T-helper 2 cell treated with Interferon-gamma antibody and Interleukin-4, amounts not matched to agents 100 ng/mL and 5 ng/mL, for 36 hours (primary cell): Measurements from ENCODE around the gene TERB1. TPM values are rescaled to one million over a fixed set of nuclear protein-coding genes. Genes with fewer than 3 reads are reported as not detected.

Experiments used
- intact Hi-C: fragments of 100-400 bp; cut with micrococcal nuclease; formaldehyde crosslinking; loops from one replicate; pipeline ENCODE4 v1.15.1; 2023
- total RNA-seq: library from RNA; stranded (reverse); gene quantifications from 2 replicates; pipeline ENCODE4 v1.2.3, GENCODE V29; 2022

Gene TERB1
- total RNA-seq, 1 donor from 2014 or later, result 0.11 TPM

- intact Hi-C loops, result no loop called here
Measured at GRCh38 chr16:66712512-66712911, 88.9 kb downstream of the TERB1 start.

- intact Hi-C loops, result no loop called here
Measured at GRCh38 chr16:66711581-66711980, 89.8 kb downstream of the TERB1 start.

GRCh38 chr16:66706506-66706880 is 94.9 kb downstream of the TERB1 start:
- intact Hi-C loops, result no loop called here

DNA sequence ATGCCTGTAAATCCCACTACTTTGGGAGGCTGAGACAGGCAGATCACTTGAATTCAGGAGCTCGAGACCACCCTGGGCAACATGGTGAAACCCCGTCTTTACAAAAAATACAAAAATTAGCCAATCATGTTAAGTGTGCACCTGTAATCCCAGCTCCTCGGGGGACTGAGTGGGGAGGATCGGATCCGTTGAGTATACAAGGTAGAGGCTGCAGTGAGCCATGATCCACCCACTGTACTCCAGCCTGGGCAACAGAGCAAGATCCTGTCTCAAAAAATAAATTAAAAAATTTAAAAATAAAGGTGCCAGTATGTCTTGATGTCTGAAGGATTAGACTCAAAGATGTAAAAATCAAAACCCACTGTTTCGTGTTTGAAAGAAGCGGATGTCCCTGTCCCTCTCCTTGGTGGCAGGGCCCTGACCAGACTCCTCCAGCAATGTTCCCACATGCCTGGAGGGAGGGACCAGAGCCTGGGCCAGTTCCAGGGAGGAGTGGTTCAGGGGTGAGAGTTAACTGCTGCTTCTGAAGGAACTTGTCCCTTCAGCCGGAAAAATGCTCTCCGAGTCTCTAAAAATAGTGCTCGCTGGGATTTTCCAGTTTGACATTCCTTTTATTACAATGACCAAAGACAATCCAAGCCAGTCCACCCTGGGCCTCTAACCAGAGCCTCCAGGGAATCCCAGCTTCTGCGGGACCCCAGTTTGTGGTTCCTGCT is 95.4 kb downstream of the TERB1 start:
- intact Hi-C loops, result no loop called here

Other genes starting within 250 kb of the TERB1 start
- 140 and 144 TPM in 2 replicates for gene CKLF, start 249.0 kb downstream of the TERB1 start, total RNA-seq
- 14.5 and 17.9 TPM in 2 replicates for gene CMTM1, start 235.1 kb downstream of the TERB1 start, total RNA-seq
- 1.00 and 1.3 TPM in 2 replicates for gene CMTM2, start 222.1 kb downstream of the TERB1 start, total RNA-seq
- gene CMTM3, start 196.9 kb downstream of the TERB1 start, total RNA-seq, result 114 and 115 TPM in 2 replicates
- 0.80 and 1.0 TPM in 2 replicates for gene CMTM4, start 104.8 kb downstream of the TERB1 start, total RNA-seq
- 66.7 and 72.2 TPM in 2 replicates for gene DYNC1LI2, start 50.0 kb downstream of the TERB1 start, total RNA-seq
- 83.1 and 85.6 TPM in 2 replicates for gene NAE1, start 29.4 kb upstream of the TERB1 start, total RNA-seq
- 0.11 and 0.20 TPM in 2 replicates for gene CA7, start 42.8 kb upstream of the TERB1 start, total RNA-seq
- gene PDP2, start 78.9 kb upstream of the TERB1 start, total RNA-seq, result 20.1 and 25.0 TPM in 2 replicates
- not detected in 2 replicates for gene CDH16, start 117.3 kb upstream of the TERB1 start, total RNA-seq
- 0.66 and 1.2 TPM in 2 replicates for gene RRAD, start 124.0 kb upstream of the TERB1 start, total RNA-seq
- 110 and 113 TPM in 2 replicates for gene CIAO2B, start 132.8 kb upstream of the TERB1 start, total RNA-seq
- 35.6 and 38.3 TPM in 2 replicates for gene CES2, start 133.9 kb upstream of the TERB1 start, total RNA-seq
- 7.9 and 10.9 TPM in 2 replicates for gene CES3, start 159.7 kb upstream of the TERB1 start, total RNA-seq
- gene CES4A, start 187.0 kb upstream of the TERB1 start, total RNA-seq, result 39.6 and 42.2 TPM in 2 replicates
- 235 and 240 TPM in 2 replicates for gene CBFB, start 227.6 kb upstream of the TERB1 start, total RNA-seq